GM12878 (cell line): ENCODE data around the gene DLX1. TPM values are rescaled to one million over a fixed set of nuclear protein-coding genes. Genes with fewer than 3 reads are reported as not detected.

Experiments
- ATAC-seq: fragments of 200-7000 bp; cut with Tn5 transposase; 3 replicates; pipeline ENCODE4 v1.9.1; 2020; ENCODE audit warnings: mild to moderate bottlenecking, moderate library complexity
- BruUV-seq: library from RNA; stranded (reverse); fragments of 400-500 nt; replicated peaks from 2 replicates; lab custom pipeline; 2021; lab: Mats Ljungman, UMichigan
- CTCF ChIA-PET: fragments of 300-600 bp; sonication (Branson Sonifier 250); formaldehyde crosslinking; extraction: SDS; loops from one replicate; lab custom pipeline; 2021; ENCODE audit warnings: inconsistent platforms; lab: Yijun Ruan, JAX
- POLR2A ChIA-PET: fragments of 350-600 bp; formaldehyde crosslinking; extraction: SDS; loops from one replicate; lab custom pipeline; 2021; ENCODE audit warnings: inconsistent platforms; lab: Charles Lee
- RAD21 ChIA-PET: fragments of 300-600 bp; sonication (Branson Sonifier 250); formaldehyde crosslinking; loops from one replicate; lab custom pipeline; 2023; ENCODE audit warnings: antibody characterized with exemption; ENCODE audit not compliant: unreplicated experiment; lab: Charles Lee
- SMC1A ChIA-PET: fragments of 300-600 bp; sonication (Branson Sonifier 250); formaldehyde crosslinking; loops from one replicate; lab custom pipeline; 2023; ENCODE audit not compliant: unreplicated experiment, uncharacterized antibody; lab: Charles Lee
- DNase-seq: peaks from one replicate; pipeline ENCODE4 v3.0.0-alpha.2; 2011; ENCODE audit warnings: low read depth, low spot score
- FAIRE-seq: peaks from 3 replicates; lab custom pipeline; 2011; peaks lifted over from hg19 to GRCh38; lab: Jason Lieb, UNC
- H2AFZ ChIP-seq: 2 replicates; pipeline ENCODE4 v1.6.0; 2011; ENCODE audit warnings: low read depth, low read length, control low read depth; ENCODE audit not compliant: control insufficient read depth
- H3K27ac ChIP-seq: 2 replicates; pipeline ENCODE4 v1.5.1; 2011; ENCODE audit warnings: control low read depth; ENCODE audit not compliant: control insufficient read depth, insufficient read depth
- H3K27me3 ChIP-seq, 2 experiments: replicated peaks in 1 of 2; 2 replicates each; pipeline versions ENCODE4 v1.6.0 to v1.6.1; 2011; ENCODE audit warnings: low read length in 1 of 2; ENCODE audit not compliant: control insufficient read depth in 2 of 2, insufficient read depth in 2 of 2
- H3K36me3 ChIP-seq, 2 experiments: 2 replicates each; pipeline ENCODE4 v1.5.1; 2011; ENCODE audit warnings: low read length in 1 of 2; ENCODE audit not compliant: control insufficient read depth in 2 of 2, insufficient read depth in 2 of 2
- H3K4me1 ChIP-seq: 2 replicates; pipeline ENCODE4 v1.6.1; 2011; ENCODE audit warnings: mild to moderate bottlenecking, low read length, moderate library complexity, mixed read lengths; ENCODE audit not compliant: control insufficient read depth, insufficient read depth
- H3K4me2 ChIP-seq: 2 replicates; pipeline ENCODE4 v1.6.0; 2011; ENCODE audit warnings: control low read depth; ENCODE audit not compliant: control insufficient read depth, insufficient read depth
- H3K4me3 ChIP-seq: fragments of 200-600 bp; sonication (generic); 2 replicates; pipeline ENCODE4 v1.5.1; 2016
- H3K79me2 ChIP-seq: 2 replicates; pipeline ENCODE4 v1.6.0; 2011; ENCODE audit warnings: low read length; ENCODE audit not compliant: control insufficient read depth, insufficient read depth
- H3K9ac ChIP-seq: 2 replicates; pipeline ENCODE4 v1.8.0; 2011; ENCODE audit warnings: low read length, control low read depth, mixed read lengths; ENCODE audit not compliant: control insufficient read depth, insufficient read depth
- H3K9me3 ChIP-seq: replicated peaks from 3 replicates; pipeline ENCODE4 v1.5.1; 2011; ENCODE audit warnings: mild to moderate bottlenecking, low read length; ENCODE audit not compliant: control insufficient read depth, insufficient read depth
- H4K20me1 ChIP-seq: 2 replicates; pipeline ENCODE4 v1.6.0; 2011; ENCODE audit not compliant: control insufficient read depth, insufficient read depth
- ATF2 ChIP-seq: IDR thresholded peaks from 2 replicates; pipeline ENCODE4 v1.6.1; 2012; ENCODE audit warnings: low read length, inconsistent platforms
- BCL11A ChIP-seq: IDR thresholded peaks from 2 replicates; pipeline ENCODE4 v1.6.1; 2011; ENCODE audit warnings: low read depth, low read length
- CREB1 ChIP-seq: IDR thresholded peaks from 2 replicates; pipeline ENCODE4 v1.6.1; 2012; ENCODE audit warnings: low read depth, mild to moderate bottlenecking, inconsistent platforms
- IKZF1 ChIP-seq: fragments of 450-650 bp; conservative IDR thresholded peaks from 2 replicates; pipeline ENCODE4 v1.6.1; 2017; ENCODE audit warnings: antibody characterized with exemption, mild to moderate bottlenecking
- MYC ChIP-seq: IDR thresholded peaks from 2 replicates; pipeline ENCODE4 v1.6.1; 2011; ENCODE audit warnings: mild to moderate bottlenecking, low read length, moderate library complexity, inconsistent platforms; ENCODE audit not compliant: insufficient read depth, insufficient replicate concordance, insufficient read length, severe bottlenecking
- TAF1 ChIP-seq: IDR thresholded peaks from 2 replicates; pipeline ENCODE4 v1.6.1; 2011; ENCODE audit warnings: mild to moderate bottlenecking, low read depth, low read length, borderline replicate concordance
- ZNF687 ChIP-seq: fragments of 450-650 bp; IDR thresholded peaks from 2 replicates; pipeline ENCODE4 v1.6.1; 2017; ENCODE audit warnings: mild to moderate bottlenecking, moderate library complexity
- WGBS: methylation state at CpG from one replicate; pipeline ENCODE4 v1.1.6; 2016; ENCODE audit warnings: low lambda C conversion rate; ENCODE audit not compliant: insufficient replicate concordance, insufficient coverage; ENCODE audit errors: missing lambda C conversion rate; 5-methylcytosine and 5-hydroxymethylcytosine counted together
- in situ Hi-C: fragments of 300-500 bp; cut with MboI; formaldehyde crosslinking; loops from 9 replicates; pipeline ENCODE4 v1.14.3; 2018; ENCODE audit warnings: mixed read lengths
- intact Hi-C: fragments of 100-400 bp; cut with micrococcal nuclease; formaldehyde crosslinking; loops from one replicate; pipeline ENCODE4 v1.14.2; 2022; ENCODE audit not compliant: unreplicated experiment
- polyA plus RNA-seq, 11 experiments: library from polyadenylated mRNA; depleted of rRNA in 4 of 11; unstranded in 6 of 11; stranded (reverse) in 5 of 11; fragments of >200 nt; fragmentation: Nextera tagmentation in 4 of 11; fragmentation: Illumina TruSeq in 1 of 11; extraction: Ambion mirVana in 4 of 11; extraction: Trizol in 1 of 11; gene quantifications; 1 replicate in 1 of 11; 2 replicates in 10 of 11; pipeline versions ENCODE4 v1.2.1 to v1.2.3, GENCODE V29; 2011 to 2016; ENCODE audit warnings: inconsistent platforms in 2 of 11, missing spikeins in 2 of 11, low read depth in 1 of 11
- total RNA-seq, 4 experiments: library from RNA; depleted of rRNA in 3 of 4; stranded (reverse); fragments of >200 nt in 3 of 4; fragmentation: Illumina TruSeq in 1 of 4; extraction: Trizol in 1 of 4; gene quantifications; 2 replicates each; pipeline versions ENCODE4 v1.2.1 to v1.2.3, GENCODE V29; 2013 to 2021

Gene DLX1
- total and polyA plus RNA-seq, 10 of the 15 experiments (the other 5 are each of a cell fraction or from before 2014, with no cell fraction given), result 0.06 TPM; not detected in 9

GRCh38 chr2:172046866-172047565 lies 38.3 kb upstream of the DLX1 start:
- WGBS, result 34% methylated on average over 3 of the region's 3 CpGs
- Histone ChIP-seq H3K4me2 (no peak overlapping the region), H3K79me2 (no peaks in the 10 kb centered on the region), H4K20me1 (no peaks in the 10 kb centered on the region), H2AFZ (no peak overlapping the region), H3K4me3 (no peak overlapping the region), H3K27ac (no peak overlapping the region), H3K9me3 (no peaks in the 10 kb centered on the region), H3K36me3 (no peaks in the 10 kb centered on the region), H3K27me3 (no peaks in the 10 kb centered on the region), H3K9ac (no peak overlapping the region), H3K4me1 (no peaks in the 10 kb centered on the region)
- no peak for TF ChIP-seq CREB1
- no peak for TF ChIP-seq MYC
- no peak for TF ChIP-seq ZNF687
- no peak for TF ChIP-seq BCL11A
- TF ChIP-seq IKZF1, result no peak
- TF ChIP-seq ATF2, result no peak
- TF ChIP-seq TAF1, result no peak
- ChIA-PET CTCF (no interaction called here), RAD21 (no interaction called here), SMC1A (interaction anchor here (0.9 to 1.4 kb wide), 2 partner anchors 9 to 13 kb away, joined by 4 to 8 read pairs; no protein-coding TSS in a partner anchor), POLR2A (interaction anchor here (0.7 kb wide), 1 partner anchor 12 kb away, joined by 3 read pairs; no protein-coding TSS in a partner anchor)
- intact Hi-C loops (no loop called here), in situ Hi-C loops (no loop called here)
- no peak for ATAC-seq
- no peak for DNase-seq
- FAIRE-seq, result no peak
- BruUV-seq, result no TSS peak
